Muscle of leg (tissue), 16 donors: ENCODE measurements around the gene SLC2A2. TPM values are rescaled to one million over a fixed set of nuclear protein-coding genes. Genes with fewer than 3 reads are reported as not detected.

Experiments used
- DNase-seq: peaks from one replicate; pipeline ENCODE4 v3.0.0; 2013
- H3K27ac ChIP-seq: one replicate; pipeline ENCODE4 v1.5.1; 2013; ENCODE audit warnings: mild to moderate bottlenecking, low read length, control low read depth
- H3K27me3 ChIP-seq: one replicate; pipeline ENCODE4 v1.6.1; 2013; ENCODE audit warnings: low read length; ENCODE audit not compliant: control insufficient read depth, insufficient read depth
- H3K36me3 ChIP-seq: one replicate; pipeline ENCODE4 v1.6.1; 2013; ENCODE audit warnings: low read length; ENCODE audit not compliant: control insufficient read depth, insufficient read depth
- H3K4me1 ChIP-seq: one replicate; pipeline ENCODE4 v1.6.1; 2013; ENCODE audit warnings: low read length; ENCODE audit not compliant: control insufficient read depth, insufficient read depth
- H3K4me3 ChIP-seq: one replicate; pipeline ENCODE4 v1.5.1; 2013; ENCODE audit warnings: low read length, control low read depth
- H3K9me3 ChIP-seq: replicated peaks from 2 replicates; pipeline ENCODE4 v1.6.1; 2013; ENCODE audit warnings: low read depth, low read length; ENCODE audit not compliant: control insufficient read depth
- WGBS: methylation state at CpG from one replicate; pipeline ENCODE4 v1.1.5; 2013; ENCODE audit warnings: missing lambda C conversion rate; ENCODE audit not compliant: insufficient coverage; 5-methylcytosine and 5-hydroxymethylcytosine counted together
- long read RNA-seq, 11 donors: transcript quantifications; one replicate each; lab custom pipeline, GENCODE V29; 2026
- polyA plus RNA-seq, 8 donors: library from polyadenylated mRNA; unstranded; fragments of 120-200 nt; gene quantifications; one replicate each; pipeline versions ENCODE4 v1.2.1 to v1.2.3, GENCODE V29; 2013; ENCODE audit warnings: inconsistent platforms in 1 of 8, low replicate concordance in 1 of 8; ENCODE audit not compliant: insufficient read length in 8 of 8, insufficient read depth in 1 of 8
- total RNA-seq: library from RNA; stranded (reverse); fragments of 120-200 nt; gene quantifications from one replicate; pipeline ENCODE4 v1.2.4, GENCODE V29; 2013

SLC2A2 gene
- total RNA-seq (under 0.01 TPM), polyA plus RNA-seq (10 to 100 TPM in 1 of 8 donors, 1 to 10 TPM in 1, under 1 TPM in 3, not detected in 3; 0.04 to 10.6 (median 0.87) TPM)
- long read RNA-seq, donor 1: 0 reads
- long read RNA-seq, donor 2: 0 reads
- long read RNA-seq, donor 3: 0 reads
- long read RNA-seq, donor 4: 0 reads
- long read RNA-seq, donor 5: 0 reads
- long read RNA-seq, donor 6: 0 reads
- long read RNA-seq, donor 7: 0 reads
- long read RNA-seq, donor 8: 0 reads
- long read RNA-seq, donor 9: 0 reads
- long read RNA-seq, donor 10: 0 reads
- long read RNA-seq, donor 11: 0 reads

GRCh38 chr3:171026597-171027293 lies at the start of gene SLC2A2:
TSS of gene SLC2A2 (minus strand) at chr3:171026720. CDS start at chr3:171026670, 50 bp downstream.
- H3K27ac ChIP-seq: no peak within 1 kb of the TSS
- peaks cover 12% of the 10 kb centered on the region for H3K27me3 ChIP-seq
- H3K36me3 ChIP-seq: no peaks in the 10 kb centered on the region
- 82% methylated on average over 3 of the region's 4 CpGs for WGBS
- H3K4me3 ChIP-seq: no peak within 1 kb of the TSS
- no peaks in the 10 kb centered on the region for H3K9me3 ChIP-seq
- peaks cover 5% of the 10 kb centered on the region for H3K4me1 ChIP-seq
- no peak for DNase-seq

GRCh38 chr3:171072432-171072831 lies 45.9 kb upstream of the SLC2A2 start:
- H3K27me3 ChIP-seq: no peaks in the 10 kb centered on the region
- H3K4me1 ChIP-seq: no peaks in the 10 kb centered on the region
- DNase-seq: peak; percentile 70
- no peak overlapping the region for H3K4me3 ChIP-seq
- no peak overlapping the region for H3K27ac ChIP-seq
- peaks cover 16% of the 10 kb centered on the region for H3K36me3 ChIP-seq
- H3K9me3 ChIP-seq: no peaks in the 10 kb centered on the region

GRCh38 chr3:171068658-171069057 lies 42.1 kb upstream of the SLC2A2 start:
- DNase-seq: no peak
- peaks cover 19% of the 10 kb centered on the region for H3K36me3 ChIP-seq
- WGBS: 50% methylated on average over 1 of the region's 3 CpGs

GRCh38 chr3:171066206-171066605 lies 39.7 kb upstream of the SLC2A2 start:
- Histone ChIP-seq H3K36me3 (peaks cover 22% of the 10 kb centered on the region), H3K4me1 (no peaks in the 10 kb centered on the region), H3K4me3 (no peak overlapping the region), H3K9me3 (no peaks in the 10 kb centered on the region), H3K27ac (no peak overlapping the region), H3K27me3 (no peaks in the 10 kb centered on the region)
- no CpG with 5 or more reads among the region's 6 CpGs for WGBS
- no peak for DNase-seq

More at GRCh38 chr3:171068658-171069057, 42.1 kb upstream of the SLC2A2 start:
- Histone ChIP-seq H3K27ac (no peak overlapping the region), H3K27me3 (no peaks in the 10 kb centered on the region), H3K4me3 (no peak overlapping the region), H3K4me1 (no peaks in the 10 kb centered on the region), H3K9me3 (no peaks in the 10 kb centered on the region)

GRCh38 chr3:171065732-171066131 lies 39.2 kb upstream of the SLC2A2 start:
- no peaks in the 10 kb centered on the region for H3K27me3 ChIP-seq

GRCh38 chr3:171064461-171064860 lies 37.9 kb upstream of the SLC2A2 start:
- no peak overlapping the region for H3K4me3 ChIP-seq
- no peak overlapping the region for H3K27ac ChIP-seq
- DNase-seq: no peak
- WGBS: no CpG with 5 or more reads among the region's 2 CpGs
- H3K27me3 ChIP-seq: no peaks in the 10 kb centered on the region
- no peaks in the 10 kb centered on the region for H3K9me3 ChIP-seq
- H3K36me3 ChIP-seq: peaks cover 16% of the 10 kb centered on the region
- H3K4me1 ChIP-seq: no peaks in the 10 kb centered on the region

More at GRCh38 chr3:171065732-171066131, 39.2 kb upstream of the SLC2A2 start:
- WGBS: 100% methylated on average over 1 of the region's 1 CpG
- no peaks in the 10 kb centered on the region for H3K4me1 ChIP-seq
- no peak for DNase-seq
- H3K4me3 ChIP-seq: no peak overlapping the region
- no peaks in the 10 kb centered on the region for H3K9me3 ChIP-seq
- peaks cover 22% of the 10 kb centered on the region for H3K36me3 ChIP-seq
- H3K27ac ChIP-seq: no peak overlapping the region

- Histone ChIP-seq H3K4me3 (no peak overlapping the region), H3K27me3 (no peaks in the 10 kb centered on the region), H3K9me3 (no peaks in the 10 kb centered on the region), H3K4me1 (no peaks in the 10 kb centered on the region), H3K36me3 (peaks cover 11% of the 10 kb centered on the region), H3K27ac (no peak overlapping the region)
- no peak for DNase-seq
- WGBS: no CpG with 5 or more reads among the region's 1 CpG
These were observed 35.2 kb upstream of the SLC2A2 start for GRCh38 chr3:171061749-171062148.

- DNase-seq: no peak
- Histone ChIP-seq H3K4me1 (no peaks in the 10 kb centered on the region), H3K36me3 (peaks cover 6% of the 10 kb centered on the region), H3K27me3 (no peaks in the 10 kb centered on the region), H3K4me3 (no peak overlapping the region), H3K9me3 (no peaks in the 10 kb centered on the region), H3K27ac (no peak overlapping the region)
- WGBS: no CpG with 5 or more reads among the region's 3 CpGs
These were observed 33.5 kb upstream of the SLC2A2 start for GRCh38 chr3:171059978-171060377.

- Histone ChIP-seq H3K36me3 (peaks cover 3% of the 10 kb centered on the region), H3K27ac (no peak overlapping the region), H3K27me3 (no peaks in the 10 kb centered on the region), H3K4me3 (no peak overlapping the region), H3K9me3 (no peaks in the 10 kb centered on the region), H3K4me1 (no peaks in the 10 kb centered on the region)
- DNase-seq: no peak
These were observed 32.5 kb upstream of the SLC2A2 start for GRCh38 chr3:171058873-171059603.

- Histone ChIP-seq H3K36me3 (no peaks in the 10 kb centered on the region), H3K27me3 (no peaks in the 10 kb centered on the region), H3K4me1 (no peaks in the 10 kb centered on the region), H3K4me3 (no peak overlapping the region), H3K9me3 (no peaks in the 10 kb centered on the region), H3K27ac (no peak overlapping the region)
- no CpG with 5 or more reads among the region's 1 CpG for WGBS
- no peak for DNase-seq
These were observed 31.5 kb upstream of the SLC2A2 start for GRCh38 chr3:171058058-171058457.
